T-helper 22 cell (primary cell): ENCODE measurements around the gene ITGA2.

ENCODE experiments used
- DNase-seq: peaks from one replicate; pipeline ENCODE4 v3.0.0-alpha.2; 2020; ENCODE audit warnings: low read depth

The ITGA2 gene

DNA sequence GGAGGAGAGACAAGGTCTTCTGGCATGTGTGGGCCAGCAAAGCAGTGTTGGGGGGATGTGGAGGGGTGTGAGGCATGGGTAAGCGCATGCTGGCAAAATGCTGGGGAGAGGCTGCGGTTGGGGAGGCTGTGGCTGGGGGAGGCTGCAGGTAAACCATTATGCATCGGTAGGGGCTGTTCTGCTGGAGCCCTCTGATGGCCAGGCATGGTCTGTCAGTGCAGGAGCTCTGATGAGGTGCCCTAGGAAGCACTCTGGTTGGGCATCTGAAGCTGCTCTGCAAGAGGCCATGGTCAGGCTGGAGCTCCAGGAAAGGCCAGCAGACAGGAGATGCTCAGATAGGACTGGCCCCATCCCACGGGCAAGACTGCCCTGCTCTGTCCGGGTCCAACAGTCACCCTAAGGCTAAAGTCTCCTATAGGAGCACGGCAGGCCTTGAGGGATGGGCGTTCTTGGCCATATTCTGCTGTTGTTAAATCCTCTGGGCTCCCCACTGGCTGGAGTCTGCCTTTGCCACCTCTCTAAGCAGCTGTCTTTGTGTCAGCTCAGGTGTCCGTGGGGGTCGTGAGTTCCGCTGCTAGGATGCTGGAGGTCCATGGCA is 28.7 kb downstream of the ITGA2 start:
- DNase-seq: no peak

DNA sequence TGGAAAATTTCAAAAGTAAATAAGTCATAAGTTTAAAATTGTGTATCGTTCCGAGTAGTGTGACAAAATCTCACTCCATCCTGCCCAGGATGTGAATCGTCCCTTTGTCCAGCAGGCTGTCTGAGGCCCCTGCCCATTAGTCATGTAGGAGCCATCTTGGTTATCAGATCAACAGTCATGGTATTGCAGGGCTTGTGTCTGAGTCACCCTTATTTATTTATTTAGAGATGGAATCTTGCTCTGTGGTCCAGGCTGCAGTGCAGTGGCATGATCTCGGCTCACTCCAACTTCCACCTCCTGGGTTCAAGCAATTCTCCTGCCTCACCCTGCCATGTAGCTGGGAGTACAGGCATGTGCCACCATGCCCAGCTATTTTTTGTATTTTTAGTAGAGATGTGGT is 30.2 kb downstream of the ITGA2 start:
- DNase-seq: no peak

DNA sequence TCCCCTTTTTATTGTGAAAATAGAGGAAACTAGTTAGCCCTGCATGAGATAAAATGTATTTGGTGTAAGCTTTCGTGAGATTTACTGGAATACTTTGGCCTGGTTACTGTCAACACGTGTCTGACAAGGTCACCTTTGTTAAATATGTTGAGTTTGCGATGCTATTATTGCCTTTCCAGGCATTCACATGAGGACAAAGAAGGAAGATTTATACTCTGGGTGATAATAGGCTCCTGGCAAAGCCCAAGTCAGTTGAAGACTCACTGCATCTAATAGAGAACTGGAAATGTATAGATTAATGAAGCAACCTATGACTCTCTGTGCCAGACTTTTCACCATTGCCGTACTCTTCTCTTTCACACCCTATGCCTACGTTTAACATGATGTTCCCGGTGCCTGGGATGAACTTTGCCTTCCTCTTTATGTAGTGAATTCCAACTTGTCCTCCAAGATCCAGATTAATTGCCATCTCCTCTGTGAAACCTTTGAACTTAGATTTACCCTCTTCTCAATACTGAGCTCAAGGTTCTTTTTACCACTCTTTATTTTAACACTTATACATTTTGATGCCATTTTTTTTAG is 33.9 kb downstream of the ITGA2 start:
- DNase-seq: no peak

GRCh38 chr5:53023969-53024368 is 34.8 kb downstream of the ITGA2 start:
- no peak for DNase-seq

- DNase-seq: no peak
Observed at GRCh38 chr5:53024535-53024934, 35.4 kb downstream of the ITGA2 start.

GRCh38 chr5:53025487-53025886 is 36.3 kb downstream of the ITGA2 start:
- DNase-seq: no peak

- no peak for DNase-seq
Observed at GRCh38 chr5:53027913-53028312, 38.8 kb downstream of the ITGA2 start.

- no peak for DNase-seq
Observed at GRCh38 chr5:53029608-53030007, 40.5 kb downstream of the ITGA2 start.

DNA sequence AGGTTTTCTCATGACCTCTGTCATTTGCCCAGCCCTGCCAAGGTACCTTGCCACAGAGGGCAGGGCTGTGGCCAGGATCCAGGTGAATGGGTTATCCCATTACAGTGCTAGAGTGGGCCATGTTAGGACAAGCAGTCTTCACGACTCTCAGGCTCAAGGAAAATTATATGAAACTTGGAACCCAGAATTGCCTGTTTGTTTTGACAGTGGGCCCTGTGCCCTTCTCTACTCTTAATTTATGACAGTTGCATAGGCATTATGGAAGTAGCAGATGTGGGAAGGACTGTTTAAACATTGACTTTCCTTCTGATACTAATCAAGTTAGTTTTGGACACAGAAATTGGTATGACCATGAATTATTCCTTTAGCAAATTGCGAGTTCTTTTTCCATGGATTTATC is 41.7 kb downstream of the ITGA2 start:
- no peak for DNase-seq

DNA sequence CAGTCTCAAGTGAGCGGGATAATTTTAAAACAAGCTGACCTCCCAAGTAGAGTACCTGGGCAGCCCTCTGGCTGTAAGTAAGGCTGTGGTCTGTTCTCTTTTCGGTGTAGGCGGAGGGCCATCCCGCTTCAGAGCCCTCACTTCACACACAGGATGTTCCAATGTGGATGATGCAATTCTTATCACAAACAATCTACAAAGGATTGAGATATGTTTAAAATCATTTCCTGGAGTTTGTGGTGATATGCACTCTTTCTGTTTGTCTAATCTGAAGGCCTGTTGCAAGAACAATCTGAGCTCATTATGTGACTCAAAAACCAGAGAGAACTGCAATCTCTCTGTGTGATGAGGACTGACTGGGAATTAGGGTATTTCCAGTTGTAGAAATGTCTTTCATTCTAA is 42.5 kb downstream of the ITGA2 start:
- no peak for DNase-seq

DNA sequence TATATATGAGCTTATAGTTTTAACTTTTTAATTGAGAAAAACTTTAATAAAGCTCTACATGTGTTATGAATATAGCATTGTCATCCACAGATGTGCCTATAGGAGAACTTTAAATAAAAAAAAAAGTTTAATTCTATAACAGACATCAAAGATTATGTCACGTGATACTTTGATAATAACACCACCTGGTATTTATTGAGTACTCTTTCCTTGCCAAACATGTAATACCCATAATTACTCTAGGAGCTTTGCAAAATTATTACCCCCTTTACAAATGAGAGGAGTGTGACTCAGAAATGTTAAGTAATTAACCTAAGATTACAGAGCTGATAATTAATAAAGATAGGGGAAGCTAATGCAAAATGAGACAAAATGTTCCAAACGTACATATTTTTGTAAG is 43.0 kb downstream of the ITGA2 start:
- DNase-seq: no peak

DNA sequence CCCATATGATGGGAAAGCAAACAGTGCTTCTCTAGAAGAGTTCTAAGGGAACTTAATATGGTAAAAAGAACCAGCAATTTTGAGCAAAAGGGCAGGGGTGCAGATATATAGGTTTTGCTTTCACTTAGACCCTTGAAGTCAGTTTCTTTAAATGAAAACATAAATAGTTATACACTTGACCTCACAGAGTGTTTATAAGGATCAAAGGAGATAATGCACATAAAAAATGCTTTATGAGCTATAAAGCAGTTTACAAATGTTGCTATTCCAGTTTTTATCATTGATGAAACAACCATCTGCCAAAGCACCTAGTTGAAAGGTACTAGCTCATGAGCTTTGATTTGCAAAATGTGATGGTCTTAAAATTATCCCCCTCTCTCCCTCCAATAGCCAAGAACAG is 45.7 kb downstream of the ITGA2 start:
- no peak for DNase-seq

- no peak for DNase-seq
Observed at GRCh38 chr5:53035868-53036381, 46.8 kb downstream of the ITGA2 start.

GRCh38 chr5:53037141-53037859 is 48.1 kb downstream of the ITGA2 start:
- no peak for DNase-seq

GRCh38 chr5:53038196-53038847 is 49.2 kb downstream of the ITGA2 start:
- DNase-seq: no peak

DNA sequence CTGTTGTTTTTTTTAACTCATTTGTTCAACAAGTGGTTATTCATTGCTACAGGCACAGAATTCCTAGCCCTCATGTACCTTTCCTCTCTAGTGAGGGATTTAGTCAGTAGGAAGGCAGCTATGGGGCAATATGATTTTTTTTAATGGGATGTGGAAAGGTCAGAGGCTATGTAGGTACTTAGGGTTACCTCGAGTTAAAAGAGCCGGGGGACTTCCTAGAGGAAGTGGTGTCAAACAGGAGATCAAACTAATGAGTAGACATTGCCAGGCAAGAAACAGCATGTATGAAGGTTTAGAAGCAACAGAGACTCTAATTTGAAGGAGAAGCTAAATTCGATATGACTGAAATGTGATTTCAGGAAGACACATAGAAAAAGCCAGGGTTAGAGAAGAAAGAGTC is 50.7 kb downstream of the ITGA2 start:
- no peak for DNase-seq

- no peak for DNase-seq
Observed at GRCh38 chr5:53041071-53041692, 52.0 kb downstream of the ITGA2 start.

DNA sequence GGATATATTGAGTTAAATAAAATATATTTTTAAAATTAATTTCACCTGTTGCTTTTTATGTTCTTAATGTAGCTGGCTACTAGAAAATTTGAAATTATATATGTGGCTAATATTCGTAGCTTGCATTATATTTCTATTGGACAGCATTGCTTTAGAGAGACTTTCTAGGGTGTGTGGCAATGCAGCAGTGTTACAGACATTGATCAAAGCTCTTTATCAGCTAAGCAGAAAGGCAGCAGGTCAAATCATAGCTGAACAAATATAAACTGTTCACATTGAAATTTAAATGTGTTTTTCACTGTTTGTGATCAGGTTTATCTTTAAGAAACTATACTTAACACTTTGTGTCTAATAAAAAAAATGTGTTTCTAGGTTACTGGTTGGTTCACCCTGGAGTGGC is 52.6 kb downstream of the ITGA2 start:
- no peak for DNase-seq

DNA sequence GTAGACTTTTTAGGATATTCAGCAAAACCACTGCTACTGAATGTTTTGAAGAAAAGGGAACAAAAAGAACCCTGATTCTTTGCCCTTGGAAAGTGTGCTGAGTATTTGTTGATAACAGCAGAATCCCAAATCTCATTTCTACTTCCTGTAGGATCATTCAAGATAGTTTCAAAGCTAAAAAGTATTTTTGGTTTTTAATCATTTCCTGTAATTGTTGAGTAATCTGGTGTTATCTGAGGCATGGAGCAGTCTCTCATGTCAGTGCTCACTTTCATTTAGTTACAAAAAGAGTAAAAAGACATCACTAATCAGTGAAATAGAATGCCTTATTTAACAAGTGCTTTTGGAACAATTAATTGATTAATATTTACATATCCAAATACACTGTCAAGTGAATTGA is 56.1 kb downstream of the ITGA2 start:
- DNase-seq: no peak

DNA sequence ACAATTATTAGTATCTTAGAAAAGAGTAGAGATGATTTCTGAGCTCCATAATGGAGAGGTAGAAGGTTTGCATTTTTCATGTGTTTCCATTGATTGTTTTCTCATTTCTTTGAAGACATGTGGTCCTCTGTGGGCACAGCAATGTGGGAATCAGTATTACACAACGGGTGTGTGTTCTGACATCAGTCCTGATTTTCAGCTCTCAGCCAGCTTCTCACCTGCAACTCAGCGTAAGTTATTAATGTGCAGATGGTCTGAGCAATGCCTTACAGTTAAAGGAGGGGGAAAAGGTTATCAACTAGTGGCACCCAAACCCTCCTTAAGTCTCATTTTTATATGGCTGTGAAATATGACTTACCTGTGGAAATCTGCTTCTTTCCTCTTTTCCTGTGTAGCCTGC is 59.1 kb downstream of the ITGA2 start:
- no peak for DNase-seq

- no peak for DNase-seq
Observed at GRCh38 chr5:53052499-53052898, 63.3 kb downstream of the ITGA2 start.

DNA sequence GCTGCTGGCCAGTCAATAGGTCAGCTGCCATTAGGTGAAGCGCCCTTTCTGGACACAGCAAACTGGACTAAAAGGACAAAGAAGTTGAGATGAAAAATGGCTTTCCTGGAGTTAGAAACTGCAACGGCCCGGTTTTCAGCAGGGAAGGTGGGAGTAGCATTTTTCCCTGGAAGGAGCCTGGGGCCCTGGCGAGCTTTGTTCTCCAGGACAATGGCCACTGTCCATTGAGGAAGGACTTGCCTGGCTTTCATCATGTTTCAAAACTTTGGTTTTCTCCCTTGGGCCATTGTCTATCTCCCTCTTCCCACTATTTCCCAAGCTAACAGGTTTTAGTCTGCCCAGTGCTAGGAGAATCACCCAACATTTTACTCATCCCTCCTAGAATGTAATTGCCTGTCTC is 64.2 kb downstream of the ITGA2 start:
- no peak for DNase-seq

GRCh38 chr5:53055365-53055764 is 66.2 kb downstream of the ITGA2 start:
- no peak for DNase-seq
